ENCODE measurements around the gene SLC25A21. TPM values are rescaled to one million over a fixed set of nuclear protein-coding genes. Genes with fewer than 3 reads are reported as not detected.

The SLC25A21 gene
- total RNA-seq, 2 experiments from 2014 or later: not detected

GRCh38 chr14:36653413-36653812 lies 519.0 kb downstream of the SLC25A21 start:
- CTCF ChIA-PET: no interaction called here
- DNase-seq: no peak

GRCh38 chr14:36652542-36653201 lies 519.7 kb downstream of the SLC25A21 start:
- DNase-seq (no peak), ATAC-seq (ENCODE audit: poor library complexity) (no peak)
- H3K27ac ChIP-seq (ENCODE audit: low read depth in 1 of 2, low read length in 2 of 2): no peak overlapping the region
- intact Hi-C loops (cut with DNase I, micrococcal nuclease): no loop called here
- Mint-ChIP-seq H3K4me3 (no peak overlapping the region), H3K27ac (no peak overlapping the region), H3K4me1 (ENCODE audit: low read depth) (peaks cover 22% of the 10 kb centered on the region), H3K27me3 (peaks cover 97% of the 10 kb centered on the region), H3K36me3 (ENCODE audit: low read depth) (no peaks in the 10 kb centered on the region), H3K9me3 (no peaks in the 10 kb centered on the region)
- no peak overlapping the region for H3K4me3 ChIP-seq (ENCODE audit: low read length)
- H3K36me3 ChIP-seq (ENCODE audit: insufficient read depth, low read length): no peaks in the 10 kb centered on the region
- H3K4me1 ChIP-seq (ENCODE audit: insufficient read depth, low read length): peaks cover 34% of the 10 kb centered on the region
- ChIA-PET POLR2A (no interaction called here), CTCF (no interaction called here)
- TF ChIP-seq, protein P1, sequence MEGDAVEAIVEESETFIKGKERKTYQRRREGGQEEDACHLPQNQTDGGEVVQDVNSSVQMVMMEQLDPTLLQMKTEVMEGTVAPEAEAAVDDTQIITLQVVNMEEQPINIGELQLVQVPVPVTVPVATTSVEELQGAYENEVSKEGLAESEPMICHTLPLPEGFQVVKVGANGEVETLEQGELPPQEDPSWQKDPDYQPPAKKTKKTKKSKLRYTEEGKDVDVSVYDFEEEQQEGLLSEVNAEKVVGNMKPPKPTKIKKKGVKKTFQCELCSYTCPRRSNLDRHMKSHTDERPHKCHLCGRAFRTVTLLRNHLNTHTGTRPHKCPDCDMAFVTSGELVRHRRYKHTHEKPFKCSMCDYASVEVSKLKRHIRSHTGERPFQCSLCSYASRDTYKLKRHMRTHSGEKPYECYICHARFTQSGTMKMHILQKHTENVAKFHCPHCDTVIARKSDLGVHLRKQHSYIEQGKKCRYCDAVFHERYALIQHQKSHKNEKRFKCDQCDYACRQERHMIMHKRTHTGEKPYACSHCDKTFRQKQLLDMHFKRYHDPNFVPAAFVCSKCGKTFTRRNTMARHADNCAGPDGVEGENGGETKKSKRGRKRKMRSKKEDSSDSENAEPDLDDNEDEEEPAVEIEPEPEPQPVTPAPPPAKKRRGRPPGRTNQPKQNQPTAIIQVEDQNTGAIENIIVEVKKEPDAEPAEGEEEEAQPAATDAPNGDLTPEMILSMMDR (IDR thresholded peaks at IDR 0.05): no peak
- peaks cover 66 to 99% of the 10 kb centered on the region in 2 experiments for H3K27me3 ChIP-seq (ENCODE audit: control insufficient read depth in 1 of 2, insufficient read depth in 2 of 2, low read length in 2 of 2)
- peaks cover 12 to 45% of the 10 kb centered on the region in 2 experiments for H3K9me3 ChIP-seq (ENCODE audit: control insufficient read depth in 1 of 2, insufficient read depth in 1 of 2, low read length in 2 of 2)

More at GRCh38 chr14:36653413-36653812, 519.0 kb downstream of the SLC25A21 start:
- no peaks in the 10 kb centered on the region for H3K36me3 Mint-ChIP-seq (ENCODE audit: low read depth)
- peaks cover 99% of the 10 kb centered on the region for H3K27me3 Mint-ChIP-seq
- intact Hi-C loops (cut with DNase I, micrococcal nuclease): no loop called here
- H3K4me1 ChIP-seq (ENCODE audit: insufficient read depth, low read length): peaks cover 38% of the 10 kb centered on the region
- TF ChIP-seq, protein P1 (IDR thresholded peaks at IDR 0.05): no peak
- H3K4me3 ChIP-seq (ENCODE audit: low read length): no peak overlapping the region
- H3K9me3 Mint-ChIP-seq: no peaks in the 10 kb centered on the region
- peaks cover 12 to 45% of the 10 kb centered on the region in 2 experiments for H3K9me3 ChIP-seq (ENCODE audit: control insufficient read depth in 1 of 2, insufficient read depth in 1 of 2, low read length in 2 of 2)
- no peaks in the 10 kb centered on the region for H3K36me3 ChIP-seq (ENCODE audit: insufficient read depth, low read length)
- no peak for ATAC-seq (ENCODE audit: poor library complexity)
- H3K27ac ChIP-seq (ENCODE audit: low read depth in 1 of 2, low read length in 2 of 2): no peak overlapping the region
- POLR2A ChIA-PET: no interaction called here
- H3K27me3 ChIP-seq (ENCODE audit: control insufficient read depth in 1 of 2, insufficient read depth in 2 of 2, low read length in 2 of 2): peaks cover 66 to 99% of the 10 kb centered on the region in 2 experiments
- no peak overlapping the region for H3K4me3 Mint-ChIP-seq
- no peak overlapping the region for H3K27ac Mint-ChIP-seq
- peaks cover 22% of the 10 kb centered on the region for H3K4me1 Mint-ChIP-seq (ENCODE audit: low read depth)

- Mint-ChIP-seq H3K9me3 (no peaks in the 10 kb centered on the region), H3K27ac (no peak overlapping the region), H3K4me1 (ENCODE audit: low read depth) (peaks cover under 1% of the 10 kb centered on the region), H3K4me3 (no peak overlapping the region), H3K36me3 (ENCODE audit: low read depth) (no peaks in the 10 kb centered on the region), H3K27me3 (peaks cover 90% of the 10 kb centered on the region)
- ATAC-seq (ENCODE audit: poor library complexity): no peak
- H3K4me1 ChIP-seq (ENCODE audit: insufficient read depth, low read length): peaks cover 12% of the 10 kb centered on the region
- no peak overlapping the region for H3K4me3 ChIP-seq (ENCODE audit: low read length)
- peaks cover 10 to 32% of the 10 kb centered on the region in 2 experiments for H3K9me3 ChIP-seq (ENCODE audit: control insufficient read depth in 1 of 2, insufficient read depth in 1 of 2, low read length in 2 of 2)
- ChIA-PET POLR2A (no interaction called here), CTCF (no interaction called here)
- peaks cover 61 to 97% of the 10 kb centered on the region in 2 experiments for H3K27me3 ChIP-seq (ENCODE audit: control insufficient read depth in 1 of 2, insufficient read depth in 2 of 2, low read length in 2 of 2)
- no peak for DNase-seq
- intact Hi-C loops (cut with DNase I, micrococcal nuclease): no loop called here
- H3K36me3 ChIP-seq (ENCODE audit: insufficient read depth, low read length): no peaks in the 10 kb centered on the region
- TF ChIP-seq, protein P1 (IDR thresholded peaks at IDR 0.05): no peak
- no peak overlapping the region for H3K27ac ChIP-seq (ENCODE audit: low read depth in 1 of 2, low read length in 2 of 2)
These were observed 522.3 kb downstream of the SLC25A21 start for GRCh38 chr14:36649872-36650650.

All from CD4-positive, alpha-beta T cell (primary cell).